ENCODE results near the gene SCRT2.

DNA sequence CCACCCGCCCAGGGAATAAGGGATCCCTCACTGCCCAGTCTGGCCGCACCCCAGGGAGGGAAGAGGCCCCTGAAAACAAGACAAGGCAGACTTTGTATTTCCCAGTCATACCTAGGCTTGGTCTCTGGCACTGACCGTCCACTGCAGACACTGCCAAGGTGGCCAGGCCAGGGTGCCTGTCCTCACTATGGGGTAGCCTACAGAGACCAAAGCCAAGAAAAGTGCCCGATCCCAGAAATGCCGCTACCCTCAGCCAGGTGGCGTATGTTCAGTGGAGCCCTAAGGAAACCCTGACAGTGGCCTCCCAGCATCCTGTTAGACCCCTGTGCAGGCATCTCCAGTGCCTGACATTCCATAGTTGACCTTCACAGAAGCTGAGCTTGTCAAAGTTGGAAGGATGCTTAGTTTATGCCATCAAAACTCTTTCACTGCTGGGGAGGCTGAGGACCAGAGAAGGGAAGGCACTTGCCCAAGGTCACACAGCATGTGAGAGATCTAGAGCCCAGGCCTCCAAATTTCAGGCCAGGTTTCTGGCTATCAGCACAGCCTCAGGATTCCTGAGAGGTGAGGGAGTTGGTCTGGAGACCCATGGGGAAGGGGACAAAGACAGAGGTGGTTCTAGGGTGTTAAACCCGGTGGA, 2.5 kb downstream of the SCRT2 start:
- TF ChIP-seq, protein P1, sequence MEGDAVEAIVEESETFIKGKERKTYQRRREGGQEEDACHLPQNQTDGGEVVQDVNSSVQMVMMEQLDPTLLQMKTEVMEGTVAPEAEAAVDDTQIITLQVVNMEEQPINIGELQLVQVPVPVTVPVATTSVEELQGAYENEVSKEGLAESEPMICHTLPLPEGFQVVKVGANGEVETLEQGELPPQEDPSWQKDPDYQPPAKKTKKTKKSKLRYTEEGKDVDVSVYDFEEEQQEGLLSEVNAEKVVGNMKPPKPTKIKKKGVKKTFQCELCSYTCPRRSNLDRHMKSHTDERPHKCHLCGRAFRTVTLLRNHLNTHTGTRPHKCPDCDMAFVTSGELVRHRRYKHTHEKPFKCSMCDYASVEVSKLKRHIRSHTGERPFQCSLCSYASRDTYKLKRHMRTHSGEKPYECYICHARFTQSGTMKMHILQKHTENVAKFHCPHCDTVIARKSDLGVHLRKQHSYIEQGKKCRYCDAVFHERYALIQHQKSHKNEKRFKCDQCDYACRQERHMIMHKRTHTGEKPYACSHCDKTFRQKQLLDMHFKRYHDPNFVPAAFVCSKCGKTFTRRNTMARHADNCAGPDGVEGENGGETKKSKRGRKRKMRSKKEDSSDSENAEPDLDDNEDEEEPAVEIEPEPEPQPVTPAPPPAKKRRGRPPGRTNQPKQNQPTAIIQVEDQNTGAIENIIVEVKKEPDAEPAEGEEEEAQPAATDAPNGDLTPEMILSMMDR (IDR thresholded peaks at IDR 0.05; ENCODE audit: insufficient read depth, low read depth, low read length), result no peak
- no peak for TF ChIP-seq EZH2 (IDR thresholded peaks at IDR 0.05; ENCODE audit: insufficient read depth, low read length)

Measured in astrocyte (in vitro differentiated cells and primary cell).